Fibroblast of the aortic adventitia (primary cell): Measurements from ENCODE around the gene COL4A2. TPM values are rescaled to one million over a fixed set of nuclear protein-coding genes. Genes with fewer than 3 reads are reported as not detected.
A peak's percentile ranks its signal among the peaks of the same experiment; 100 is the strongest.

Experiments used
- DNase-seq: peaks from one replicate; pipeline ENCODE4 v3.0.0-alpha.2; 2010; ENCODE audit warnings: low read depth
- H3K4me3 ChIP-seq: 2 replicates; pipeline ENCODE4 v1.5.1; 2011; ENCODE audit warnings: low read depth, mild to moderate bottlenecking, control low read depth, low read length, moderate library complexity
- CTCF ChIP-seq: IDR thresholded peaks from 2 replicates; pipeline ENCODE4 v1.5.1; 2011; ENCODE audit warnings: mild to moderate bottlenecking, low read length, control low read depth, inconsistent platforms; ENCODE audit not compliant: insufficient read depth
- total RNA-seq: library from RNA; depleted of rRNA; stranded (reverse); fragments of >200 nt; gene quantifications from 2 replicates; pipeline ENCODE4 v1.2.3, GENCODE V29; 2012; ENCODE audit warnings: low replicate concordance

Gene COL4A2
- total RNA-seq, 1 donor: 53.3 TPM

GRCh38 chr13:110377178-110377825, 70.2 kb downstream of the COL4A2 start:
- TF ChIP-seq CTCF: no peak
- no peak overlapping the region for H3K4me3 ChIP-seq
- peak; percentile 31 for DNase-seq

DNA sequence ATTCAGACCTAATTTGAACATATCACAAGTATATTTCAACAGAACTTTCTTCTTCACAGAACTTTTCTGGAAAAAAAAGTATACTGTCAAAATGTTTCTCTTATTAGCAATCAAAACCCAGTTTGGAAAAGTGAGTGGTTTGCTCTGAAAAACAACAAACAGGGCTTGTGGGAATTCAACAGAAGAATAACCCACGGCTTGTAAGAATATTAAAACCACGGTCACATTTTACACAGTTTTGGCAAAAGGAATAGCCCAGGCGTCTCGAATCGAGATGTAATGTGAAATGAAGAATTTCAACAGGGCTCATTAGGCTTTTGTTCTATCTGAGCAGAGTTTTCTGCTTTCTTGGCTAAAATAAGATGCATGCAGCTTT, 70.7 kb downstream of the COL4A2 start:
- no peak for DNase-seq
- no peak overlapping the region for H3K4me3 ChIP-seq
- no peak for TF ChIP-seq CTCF

DNA sequence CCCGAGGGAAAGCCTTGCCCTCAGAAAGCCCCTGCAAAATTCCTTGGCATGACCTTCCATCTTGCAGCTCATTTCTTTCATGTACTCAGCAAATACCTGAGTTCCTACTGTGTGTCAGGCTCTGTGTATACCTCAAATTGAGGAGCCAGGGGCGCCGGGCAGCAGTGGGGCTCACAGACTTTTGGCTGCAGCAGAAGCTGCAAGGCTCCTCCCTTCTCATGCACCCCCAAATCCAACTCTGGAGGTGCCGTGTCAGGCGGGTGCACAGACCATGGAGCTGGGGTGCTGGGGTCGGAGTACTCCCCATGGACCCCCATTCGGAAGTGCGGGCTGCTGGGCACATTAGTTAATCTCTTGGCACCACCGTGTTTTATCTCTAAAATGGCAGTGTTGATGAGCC, 72.3 kb downstream of the COL4A2 start:
- DNase-seq: no peak
- no peak for TF ChIP-seq CTCF
- no peak overlapping the region for H3K4me3 ChIP-seq

GRCh38 chr13:110379905-110380341, 72.8 kb downstream of the COL4A2 start:
- DNase-seq: peak; percentile 64
- no peak for TF ChIP-seq CTCF
- H3K4me3 ChIP-seq: no peak overlapping the region

DNA sequence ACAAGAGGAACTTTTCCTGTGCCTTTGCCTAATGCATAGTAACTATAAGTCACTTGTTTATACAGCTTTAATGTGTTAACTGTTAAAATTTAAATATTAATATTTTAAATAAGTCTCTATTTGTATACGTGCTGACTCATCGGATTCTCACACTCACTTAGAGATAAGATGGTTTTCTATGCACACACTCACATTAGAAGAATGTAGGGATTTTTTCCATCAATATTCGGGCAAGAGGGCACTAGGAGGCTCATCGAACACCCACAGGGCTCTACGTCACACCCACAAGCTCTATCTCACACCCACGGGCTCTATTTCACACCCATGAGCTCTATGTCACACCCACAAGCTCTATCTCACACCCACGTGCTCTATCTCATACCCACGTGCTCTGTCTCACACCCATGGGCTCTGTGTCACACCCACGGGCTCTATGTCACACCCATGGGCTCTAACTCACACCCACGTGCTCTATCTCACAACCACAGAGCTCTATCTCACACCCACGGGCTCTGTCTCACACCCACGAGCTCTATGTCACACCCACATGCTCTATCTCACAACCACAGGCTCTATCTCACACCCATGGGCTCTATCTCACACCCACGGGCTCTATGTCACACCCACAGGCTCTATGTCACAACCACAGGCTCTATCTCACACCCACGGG, 73.4 kb downstream of the COL4A2 start:
- no peak overlapping the region for H3K4me3 ChIP-seq
- peak; percentile 88 for DNase-seq
- no peak for TF ChIP-seq CTCF

- H3K4me3 ChIP-seq: no peak overlapping the region
- DNase-seq: no peak
Observed at GRCh38 chr13:110381029-110381360, 73.9 kb downstream of the COL4A2 start.

More at GRCh38 chr13:110381029-110381360, 73.9 kb downstream of the COL4A2 start:
- no peak for TF ChIP-seq CTCF
